ENCODE data around the gene ATP9B.

DNA sequence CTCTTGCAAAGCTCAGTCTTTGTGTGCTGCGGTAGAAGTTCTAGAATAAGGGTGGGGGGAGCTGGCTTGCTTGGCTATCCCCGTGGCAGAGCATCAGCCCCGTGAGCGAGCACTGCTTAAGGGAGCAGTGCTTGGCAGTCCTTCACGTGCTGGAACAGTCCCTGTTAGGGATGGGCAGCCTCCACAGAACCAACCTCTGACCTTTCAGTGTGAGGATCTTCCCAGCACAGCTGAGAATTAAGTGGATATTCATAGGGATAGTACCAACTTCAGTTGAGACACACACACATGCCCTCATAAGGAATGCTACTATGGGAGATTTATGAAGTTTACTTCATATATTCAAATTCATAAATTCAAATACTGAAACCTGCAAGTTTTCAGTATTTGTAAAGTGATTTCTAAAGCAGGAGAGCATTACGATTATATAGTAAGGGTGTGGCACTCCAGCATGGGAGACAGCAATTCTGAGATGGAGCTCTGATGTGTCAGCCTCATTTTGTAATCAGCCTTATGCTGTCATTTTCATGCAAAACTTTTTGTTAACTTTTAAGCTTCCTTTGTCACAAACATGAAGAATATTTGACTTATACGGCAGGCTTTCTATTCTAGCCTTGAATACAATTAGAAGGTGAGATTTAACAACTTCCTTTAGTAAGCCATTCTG is 39.5 kb downstream of the ATP9B start:
- no peak for TF ChIP-seq POLR2A (IDR thresholded peaks at IDR 0.05)
- no peak for TF ChIP-seq EP300 (IDR thresholded peaks at IDR 0.05)
- TF ChIP-seq, protein P1, sequence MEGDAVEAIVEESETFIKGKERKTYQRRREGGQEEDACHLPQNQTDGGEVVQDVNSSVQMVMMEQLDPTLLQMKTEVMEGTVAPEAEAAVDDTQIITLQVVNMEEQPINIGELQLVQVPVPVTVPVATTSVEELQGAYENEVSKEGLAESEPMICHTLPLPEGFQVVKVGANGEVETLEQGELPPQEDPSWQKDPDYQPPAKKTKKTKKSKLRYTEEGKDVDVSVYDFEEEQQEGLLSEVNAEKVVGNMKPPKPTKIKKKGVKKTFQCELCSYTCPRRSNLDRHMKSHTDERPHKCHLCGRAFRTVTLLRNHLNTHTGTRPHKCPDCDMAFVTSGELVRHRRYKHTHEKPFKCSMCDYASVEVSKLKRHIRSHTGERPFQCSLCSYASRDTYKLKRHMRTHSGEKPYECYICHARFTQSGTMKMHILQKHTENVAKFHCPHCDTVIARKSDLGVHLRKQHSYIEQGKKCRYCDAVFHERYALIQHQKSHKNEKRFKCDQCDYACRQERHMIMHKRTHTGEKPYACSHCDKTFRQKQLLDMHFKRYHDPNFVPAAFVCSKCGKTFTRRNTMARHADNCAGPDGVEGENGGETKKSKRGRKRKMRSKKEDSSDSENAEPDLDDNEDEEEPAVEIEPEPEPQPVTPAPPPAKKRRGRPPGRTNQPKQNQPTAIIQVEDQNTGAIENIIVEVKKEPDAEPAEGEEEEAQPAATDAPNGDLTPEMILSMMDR (IDR thresholded peaks at IDR 0.05), result no peak

Measured in ovary (tissue), 3 donors.